Fibroblast of pulmonary artery (primary cell): ENCODE results near the gene MCRIP2.
A peak's percentile ranks its signal among the peaks of the same experiment; 100 is the strongest.

Experiments
- DNase-seq: peaks from one replicate; pipeline ENCODE4 v3.0.0-alpha.2; 2010; ENCODE audit warnings: low read depth
- H3K4me3 ChIP-seq: replicated peaks from 2 replicates; pipeline ENCODE4 v1.5.1; 2011; ENCODE audit warnings: low read depth, mild to moderate bottlenecking, control low read depth, low read length, moderate library complexity
- CTCF ChIP-seq: IDR thresholded peaks from 2 replicates; pipeline ENCODE4 v1.5.1; 2011; ENCODE audit warnings: mild to moderate bottlenecking, control low read depth, low read length, inconsistent platforms; ENCODE audit errors: missing control alignments

MCRIP2 gene

GRCh38 chr16:633336-634050 is 8.1 kb upstream of the MCRIP2 start:
- no peak overlapping the region for H3K4me3 ChIP-seq
- no peak for DNase-seq
- TF ChIP-seq CTCF, result no peak

- no peak for TF ChIP-seq CTCF
- no peak overlapping the region for H3K4me3 ChIP-seq
- no peak for DNase-seq
These were observed 7.5 kb upstream of the MCRIP2 start for GRCh38 chr16:634051-634670.

GRCh38 chr16:634996-635395 is 6.6 kb upstream of the MCRIP2 start:
- H3K4me3 ChIP-seq, result peak overlapping the region; percentile 74
- TF ChIP-seq CTCF, result no peak
- DNase-seq, result no peak

- peak overlapping the region; percentile 74 for H3K4me3 ChIP-seq
- no peak for DNase-seq
- TF ChIP-seq CTCF, result no peak
These were observed 5.9 kb upstream of the MCRIP2 start for GRCh38 chr16:635573-636205.

- H3K4me3 ChIP-seq, result peak within 1 kb of the TSS; percentile 74
- no peak for TF ChIP-seq CTCF
- peak; percentile 94 for DNase-seq
These were observed 5.2 kb upstream of the MCRIP2 start, which contains the start of gene METTL26 for GRCh38 chr16:636206-637080. Gene METTL26 (minus strand): TSS chr16:636305. CDS start chr16:636290, 15 bp downstream.
